ENCODE results near the gene TDP1.

Gene TDP1

DNA sequence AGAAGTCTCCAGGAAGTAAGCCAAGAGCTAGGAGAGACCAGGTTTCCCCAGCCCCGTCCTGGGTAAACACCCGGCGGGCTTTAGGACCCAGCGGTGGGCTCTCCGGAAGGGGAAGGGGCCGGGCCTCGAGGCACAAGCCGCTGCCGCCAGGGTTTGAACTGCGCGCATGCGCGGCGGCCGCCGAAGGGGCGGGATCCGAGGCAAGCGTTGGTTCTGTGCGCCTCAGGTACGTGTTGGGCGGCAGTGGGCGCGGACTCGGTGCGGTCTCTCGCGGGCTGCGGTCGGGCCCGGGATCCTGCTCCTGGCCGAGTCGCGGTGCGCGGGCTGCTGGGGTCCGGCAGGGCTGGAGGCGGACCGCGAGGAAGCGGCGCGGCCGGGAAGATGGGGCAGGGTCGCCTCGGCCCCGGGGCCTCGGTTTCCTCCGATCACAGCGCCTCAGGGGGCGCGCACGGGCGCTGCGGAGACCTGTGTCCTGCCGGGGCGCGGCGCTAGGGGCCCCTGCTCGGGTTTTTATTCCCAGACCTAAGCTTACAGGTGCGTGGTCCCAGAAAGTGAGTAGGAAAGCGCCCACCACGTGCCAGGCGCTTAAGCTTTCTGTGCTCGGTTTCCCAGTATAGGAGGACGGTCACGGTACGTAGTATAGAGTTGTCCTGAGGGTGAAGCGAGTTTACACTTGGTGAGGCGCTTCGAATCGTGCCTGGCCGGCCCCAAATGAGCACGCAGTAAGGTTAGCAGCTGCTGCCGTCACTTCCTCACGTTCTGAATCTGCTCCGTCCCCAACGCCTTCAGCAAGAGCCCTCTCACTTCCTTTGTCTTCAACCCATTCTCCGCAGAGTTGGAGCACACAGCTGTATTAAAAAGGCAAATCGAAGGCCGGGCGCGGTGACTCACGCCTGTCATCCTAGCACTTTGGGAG lies at the start of gene TDP1:
TDP1 (plus strand) TSS at position 183 of the 916 bp plus-strand sequence. CDS start 7,188 bp downstream, outside the sequence.
- H3K4me3 ChIP-seq (ENCODE audit: low read length) = peak within 1 kb of the TSS; percentile 81
- no peak for TF ChIP-seq ZNF274 (IDR thresholded peaks at IDR 0.05; ENCODE audit: low read depth, low read length)

DNA sequence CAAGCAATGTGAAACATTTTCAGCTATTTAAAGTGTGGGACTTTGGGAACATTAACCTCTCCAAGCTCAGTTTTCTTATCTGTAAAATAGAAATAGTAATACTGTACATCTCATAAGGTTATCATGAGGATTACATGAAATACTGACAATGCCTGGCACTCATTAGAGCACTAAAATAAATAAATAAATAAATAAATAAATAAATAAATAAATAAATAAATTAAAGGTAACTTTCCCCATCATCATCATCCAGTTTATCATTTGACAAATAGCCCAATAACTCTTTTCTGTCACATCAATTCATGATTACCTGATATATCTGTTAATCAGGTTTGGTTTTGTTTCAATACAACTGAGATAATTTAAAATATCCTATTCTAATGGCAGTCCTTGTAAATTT lies 49.7 kb upstream of the TDP1 start:
- no peak for TF ChIP-seq ZNF274 (IDR thresholded peaks at IDR 0.05; ENCODE audit: low read depth, low read length)
- H3K4me3 ChIP-seq (ENCODE audit: low read length) = no peak overlapping the region

DNA sequence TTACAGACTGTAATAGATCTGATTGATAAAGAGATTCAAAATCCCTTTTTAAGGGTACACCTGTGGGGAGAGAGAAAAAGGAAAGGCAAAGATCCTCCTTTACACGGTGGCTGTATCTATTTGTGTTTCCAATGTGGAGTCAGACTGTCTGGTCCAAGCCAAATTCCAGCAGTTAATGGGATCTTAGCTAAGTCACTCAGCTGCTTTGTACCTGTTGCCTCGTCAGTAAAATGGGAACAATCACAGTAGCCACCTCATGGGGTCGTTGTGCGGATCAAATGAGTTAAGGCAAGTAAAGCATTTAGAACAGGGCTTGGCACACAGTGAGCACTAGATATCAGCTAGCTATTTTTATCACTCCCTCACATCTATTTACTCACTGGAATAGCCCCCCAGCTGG lies 48.1 kb upstream of the TDP1 start:
- no peak overlapping the region for H3K4me3 ChIP-seq (ENCODE audit: low read length)
- no peak for TF ChIP-seq ZNF274 (IDR thresholded peaks at IDR 0.05; ENCODE audit: low read depth, low read length)

DNA sequence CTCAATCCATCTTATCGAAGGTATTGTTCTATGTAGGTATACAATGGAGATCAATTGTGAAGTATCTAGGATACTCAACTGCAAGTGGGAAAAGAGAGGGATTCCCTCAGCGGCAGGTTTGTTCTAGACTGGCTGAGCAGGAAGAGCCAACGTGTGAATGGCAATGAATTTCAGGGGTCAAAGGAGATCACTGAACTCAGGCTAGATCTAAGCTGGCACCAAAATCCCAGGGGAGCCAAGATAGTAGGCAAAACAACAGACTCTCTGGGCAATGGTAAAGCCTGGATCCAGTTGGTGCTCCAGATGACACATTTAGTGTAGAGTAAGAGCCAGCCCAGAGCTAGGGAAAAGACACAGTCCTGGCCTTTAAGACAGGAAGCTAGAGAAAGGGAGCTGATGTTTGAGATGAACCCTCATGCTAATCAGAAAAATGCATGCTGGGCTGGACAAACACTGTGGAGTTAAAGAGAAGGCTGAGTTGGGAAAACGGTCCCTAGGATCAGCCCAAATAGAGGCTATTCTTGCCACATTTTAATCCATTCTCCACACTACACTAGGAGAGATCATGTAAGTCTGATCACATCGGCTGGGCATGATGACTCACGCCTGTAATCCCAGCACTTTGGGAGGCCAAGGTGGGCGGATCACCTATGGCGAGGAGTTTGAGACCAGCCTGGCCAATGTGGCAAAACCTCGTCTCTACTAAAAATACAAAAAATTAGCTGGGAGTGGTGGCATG lies 46.8 kb upstream of the TDP1 start:
- no peak for TF ChIP-seq ZNF274 (IDR thresholded peaks at IDR 0.05; ENCODE audit: low read depth, low read length)
- H3K4me3 ChIP-seq (ENCODE audit: low read length) = no peak overlapping the region

DNA sequence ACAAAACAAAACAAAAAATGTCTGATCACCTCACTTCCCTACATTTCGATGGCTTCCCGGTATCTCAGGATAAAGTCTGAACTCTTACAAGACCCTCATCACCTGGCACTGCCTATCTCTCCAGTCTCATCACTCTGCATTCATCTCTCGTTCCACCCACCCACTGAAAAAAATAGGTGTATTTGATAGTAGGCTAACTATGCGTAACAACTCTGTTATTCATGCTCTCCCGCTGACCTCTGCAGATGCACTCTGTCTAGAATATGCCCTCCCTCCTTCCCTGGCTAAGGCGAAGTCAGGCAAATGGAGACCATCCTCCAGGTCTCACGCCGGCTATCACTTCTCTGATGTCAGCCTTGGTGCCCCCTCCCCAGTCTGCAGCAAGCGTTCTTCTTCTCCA lies 46.1 kb upstream of the TDP1 start:
- no peak overlapping the region for H3K4me3 ChIP-seq (ENCODE audit: low read length)
- TF ChIP-seq ZNF274 (IDR thresholded peaks at IDR 0.05; ENCODE audit: low read depth, low read length) = no peak

DNA sequence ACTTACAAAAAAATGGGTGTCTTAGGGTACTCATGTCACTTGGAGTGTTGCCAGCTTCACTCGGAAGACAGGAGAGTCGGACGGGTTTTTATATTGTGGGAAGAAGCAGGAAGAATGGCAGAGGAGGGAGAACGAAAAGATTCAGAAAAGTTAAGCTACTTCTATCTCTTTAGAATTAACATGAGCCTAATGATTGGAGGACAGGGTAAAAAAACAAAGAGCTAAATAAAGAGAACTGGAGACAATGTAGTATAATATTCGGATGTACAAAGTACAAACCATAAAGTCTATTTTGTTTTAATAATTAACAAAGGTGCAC lies 45.1 kb upstream of the TDP1 start:
- no peak overlapping the region for H3K4me3 ChIP-seq (ENCODE audit: low read length)
- no peak for TF ChIP-seq ZNF274 (IDR thresholded peaks at IDR 0.05; ENCODE audit: low read depth, low read length)

DNA sequence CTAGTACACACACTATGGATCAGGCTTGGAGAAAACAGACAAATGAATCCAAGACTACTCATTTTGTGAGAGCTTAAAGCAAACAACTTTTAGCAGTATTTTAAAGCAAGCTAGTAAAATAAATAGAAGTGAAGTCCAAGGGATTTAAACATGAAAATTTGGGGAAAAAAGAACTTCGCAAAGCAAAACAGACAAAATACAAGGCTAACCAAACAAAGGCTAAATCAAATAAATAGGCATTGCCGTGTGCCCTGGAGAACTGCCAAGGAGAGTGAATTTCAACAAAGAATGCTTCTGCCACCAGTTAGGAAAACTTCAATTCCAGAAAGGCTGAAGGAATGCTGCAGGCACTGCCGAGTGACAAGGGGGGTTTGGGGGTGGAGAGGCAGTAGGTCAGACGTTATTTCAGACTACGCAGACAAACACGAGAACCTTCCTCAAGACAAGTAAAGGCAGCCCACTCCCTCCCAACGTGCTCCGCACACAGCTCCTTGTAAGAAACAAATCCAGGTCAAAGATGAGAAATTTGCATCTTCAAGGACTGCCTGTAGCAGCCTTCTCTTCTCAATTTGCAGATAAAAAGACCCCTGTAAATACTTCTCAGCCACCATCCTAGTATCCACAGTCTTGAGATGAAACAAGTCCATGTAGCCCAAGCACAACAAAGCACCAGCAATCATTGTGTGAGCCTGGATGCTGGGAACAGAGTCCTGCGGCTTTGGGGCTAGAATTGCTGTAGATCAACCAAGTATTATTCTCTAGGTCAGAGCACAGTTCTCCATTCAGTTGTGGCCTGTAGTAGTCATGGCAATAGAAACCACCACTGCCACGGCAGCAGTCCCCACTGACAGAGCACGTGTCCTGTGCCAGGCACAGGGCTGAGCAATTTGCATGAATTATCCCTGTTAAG lies 44.5 kb upstream of the TDP1 start:
- TF ChIP-seq ZNF274 (IDR thresholded peaks at IDR 0.05; ENCODE audit: low read depth, low read length) = no peak
- H3K4me3 ChIP-seq (ENCODE audit: low read length) = no peak overlapping the region

DNA sequence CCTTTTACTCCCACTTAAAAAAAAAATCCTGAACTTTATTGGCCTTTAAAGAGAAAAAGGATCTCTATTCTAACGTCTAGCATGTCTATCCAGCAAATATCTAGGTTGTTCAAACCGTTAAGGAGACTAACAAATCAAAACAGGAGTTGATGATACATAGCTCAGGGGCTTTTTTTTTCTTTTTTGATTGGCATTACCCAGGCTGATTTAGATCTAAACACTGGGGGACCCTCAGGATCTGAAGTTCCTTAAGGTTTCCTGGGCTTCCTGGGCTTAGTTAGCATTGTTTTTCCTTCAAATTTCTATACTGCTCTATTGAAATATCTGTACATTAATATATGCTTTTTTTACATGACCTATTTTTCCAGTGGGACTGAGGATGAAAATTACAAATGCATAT lies 43.5 kb upstream of the TDP1 start:
- TF ChIP-seq ZNF274 (IDR thresholded peaks at IDR 0.05; ENCODE audit: low read depth, low read length) = no peak
- no peak overlapping the region for H3K4me3 ChIP-seq (ENCODE audit: low read length)

DNA sequence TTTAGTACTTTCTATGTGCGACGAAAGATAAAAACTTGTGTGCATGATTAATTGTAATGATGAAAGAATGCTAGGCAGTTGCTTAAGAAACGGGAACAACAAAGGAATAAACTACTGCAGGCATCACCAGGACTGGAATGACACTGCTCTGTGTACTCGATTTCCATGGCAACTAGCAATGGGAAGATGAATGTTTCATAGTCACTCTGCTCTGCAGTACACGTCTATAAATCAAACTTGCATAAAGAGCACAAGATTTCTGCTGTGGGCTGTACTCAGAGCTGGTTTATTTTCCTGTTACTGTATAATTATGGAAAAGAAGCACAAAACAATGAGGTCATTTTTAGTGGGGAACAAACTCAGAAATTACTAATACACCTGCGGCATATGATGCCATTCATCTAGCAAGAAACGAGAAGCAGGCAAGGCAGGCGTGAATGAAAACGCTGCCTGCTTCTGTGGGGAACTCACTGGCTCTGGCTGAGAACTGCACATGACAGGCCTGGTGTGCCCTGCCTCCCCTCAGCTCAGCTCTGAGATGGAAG lies 43.0 kb upstream of the TDP1 start:
- no peak for TF ChIP-seq ZNF274 (IDR thresholded peaks at IDR 0.05; ENCODE audit: low read depth, low read length)
- no peak overlapping the region for H3K4me3 ChIP-seq (ENCODE audit: low read length)

DNA sequence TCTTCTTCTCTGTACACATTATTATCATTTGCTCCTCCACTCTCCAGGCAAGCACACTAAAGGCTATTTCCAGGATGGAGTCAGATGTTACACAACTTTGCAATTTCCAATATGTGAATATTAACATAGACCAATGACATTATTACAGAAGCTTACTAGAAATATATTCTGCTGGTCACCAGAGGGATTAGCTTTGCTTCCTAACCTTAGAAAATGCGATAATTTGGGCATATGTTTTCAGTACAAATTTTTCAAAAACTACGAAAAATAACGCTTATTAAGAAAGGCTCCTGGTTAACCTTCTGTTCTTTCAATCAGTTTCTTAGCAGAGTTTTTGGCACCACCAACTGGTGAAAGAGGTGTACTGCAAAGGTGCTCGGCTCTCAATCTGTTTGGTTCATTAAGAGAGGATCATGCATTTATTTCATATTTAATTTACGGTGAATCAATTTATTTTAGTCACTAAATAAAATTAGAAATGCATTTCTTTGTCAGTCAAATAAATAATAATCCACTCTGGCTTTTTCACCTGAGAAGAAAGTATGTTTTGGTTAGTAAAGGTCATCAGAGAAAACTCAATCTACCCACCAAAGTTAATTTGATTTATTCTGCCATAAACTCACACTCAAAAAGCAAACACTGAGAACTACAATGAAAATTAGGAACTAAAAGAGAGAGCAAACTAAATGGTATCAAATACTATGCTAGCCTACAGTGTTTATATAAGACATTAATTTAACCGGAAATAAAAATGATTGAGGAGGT lies 40.4 kb upstream of the TDP1 start:
- no peak overlapping the region for H3K4me3 ChIP-seq (ENCODE audit: low read length)
- no peak for TF ChIP-seq ZNF274 (IDR thresholded peaks at IDR 0.05; ENCODE audit: low read depth, low read length)

DNA sequence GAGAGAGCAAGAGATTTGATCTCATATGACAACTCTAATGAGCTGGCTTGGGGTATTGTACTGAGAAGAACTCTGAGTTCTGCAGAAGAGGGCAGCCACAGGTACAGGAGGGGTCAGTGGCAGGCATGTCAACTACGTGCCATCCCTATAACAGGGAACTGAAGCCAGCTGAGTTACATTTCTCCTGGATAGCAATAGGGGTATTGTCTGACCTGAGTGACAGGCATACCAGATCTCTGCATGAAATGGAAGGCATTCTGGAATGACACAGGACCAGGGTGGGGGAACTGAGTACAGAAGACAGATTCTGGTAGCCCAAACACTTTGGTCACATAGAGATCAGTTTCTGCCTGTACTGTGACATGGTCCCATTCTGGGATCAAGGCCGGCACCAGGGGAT lies 37.0 kb upstream of the TDP1 start:
- TF ChIP-seq ZNF274 (IDR thresholded peaks at IDR 0.05; ENCODE audit: low read depth, low read length) = no peak
- no peak overlapping the region for H3K4me3 ChIP-seq (ENCODE audit: low read length)

DNA sequence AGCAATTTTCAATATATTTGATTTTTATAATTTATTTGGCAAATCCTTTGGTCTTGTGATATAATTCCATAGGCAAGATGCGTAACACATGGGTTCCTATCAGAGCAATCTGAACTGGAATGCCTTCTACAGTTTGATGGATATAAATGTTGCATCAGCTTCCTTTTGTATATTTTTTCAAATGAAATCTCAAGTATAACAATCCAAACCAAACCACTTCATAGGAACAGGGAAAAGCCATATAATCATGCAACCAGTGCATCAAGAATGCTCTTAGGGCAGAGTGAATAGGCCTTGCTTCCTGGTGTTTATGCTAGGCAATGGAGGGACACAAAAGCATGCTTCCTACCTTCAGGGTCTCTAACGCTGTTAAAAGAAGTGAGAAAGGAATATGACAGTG lies 35.7 kb upstream of the TDP1 start:
- no peak for TF ChIP-seq ZNF274 (IDR thresholded peaks at IDR 0.05; ENCODE audit: low read depth, low read length)
- H3K4me3 ChIP-seq (ENCODE audit: low read length) = no peak overlapping the region

DNA sequence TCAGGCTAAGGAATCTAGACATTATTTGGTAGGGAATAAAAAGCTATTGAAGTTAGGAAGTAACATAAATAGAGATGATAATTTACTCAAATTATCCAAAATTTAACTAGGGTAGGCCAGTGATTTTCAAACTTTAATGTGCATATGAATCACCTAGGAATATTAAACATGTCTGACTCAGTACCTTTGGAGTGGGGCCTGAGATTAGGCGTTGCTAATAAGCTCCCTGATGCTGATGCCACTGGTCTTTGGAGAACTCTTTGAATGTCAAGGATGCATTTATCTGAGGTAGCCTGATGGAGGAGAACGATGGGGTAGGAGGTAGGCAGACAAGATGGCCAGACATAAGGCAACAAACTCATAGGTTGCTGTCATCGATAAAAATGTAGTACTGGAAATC lies 34.4 kb upstream of the TDP1 start:
- TF ChIP-seq ZNF274 (IDR thresholded peaks at IDR 0.05; ENCODE audit: low read depth, low read length) = no peak
- H3K4me3 ChIP-seq (ENCODE audit: low read length) = no peak overlapping the region
